IPS-20b (cell line): ENCODE measurements around the gene GPAM.

ENCODE experiments used
- H3K27ac ChIP-seq: one replicate; pipeline ENCODE4 v1.5.1; 2013; ENCODE audit warnings: low read length
- H3K27me3 ChIP-seq: 2 replicates; pipeline ENCODE4 v1.6.1; 2013; ENCODE audit warnings: mild to moderate bottlenecking, low read length, inconsistent platforms; ENCODE audit not compliant: insufficient read depth
- H3K36me3 ChIP-seq: 2 replicates; pipeline ENCODE4 v1.6.1; 2013; ENCODE audit warnings: low read depth, mild to moderate bottlenecking, inconsistent platforms, low read length, moderate library complexity; ENCODE audit not compliant: insufficient read depth
- H3K4me1 ChIP-seq: 2 replicates; pipeline ENCODE4 v1.6.1; 2013; ENCODE audit warnings: mild to moderate bottlenecking, control low read depth, inconsistent platforms, low read length, moderate library complexity; ENCODE audit not compliant: insufficient read depth
- H3K4me3 ChIP-seq: 2 replicates; pipeline ENCODE4 v1.5.1; 2013; ENCODE audit warnings: mild to moderate bottlenecking, low read length, inconsistent platforms
- H3K9ac ChIP-seq: 2 replicates; pipeline ENCODE4 v1.6.1; 2013; ENCODE audit warnings: low read depth, mild to moderate bottlenecking, inconsistent platforms, low read length, moderate library complexity
- H3K9me3 ChIP-seq: 2 replicates; pipeline ENCODE4 v1.6.1; 2013; ENCODE audit warnings: mild to moderate bottlenecking, low read depth, low read length, inconsistent platforms; ENCODE audit not compliant: insufficient read depth

Gene GPAM

GRCh38 chr10:112195224-112195623 is 11.7 kb upstream of the GPAM start:
- Histone ChIP-seq H3K4me3 (no peak overlapping the region), H3K9ac (no peak overlapping the region), H3K36me3 (no peaks in the 10 kb centered on the region), H3K27ac (no peak overlapping the region), H3K27me3 (no peaks in the 10 kb centered on the region), H3K9me3 (no peaks in the 10 kb centered on the region), H3K4me1 (no peaks in the 10 kb centered on the region)

- Histone ChIP-seq H3K9ac (no peak overlapping the region), H3K27ac (no peak overlapping the region), H3K4me1 (no peaks in the 10 kb centered on the region), H3K9me3 (no peaks in the 10 kb centered on the region), H3K27me3 (no peaks in the 10 kb centered on the region), H3K4me3 (no peak overlapping the region), H3K36me3 (no peaks in the 10 kb centered on the region)
These were observed 8.2 kb upstream of the GPAM start for GRCh38 chr10:112191791-112192190.

- no peaks in the 10 kb centered on the region for H3K4me1 ChIP-seq
- no peaks in the 10 kb centered on the region for H3K9me3 ChIP-seq
- H3K36me3 ChIP-seq: no peaks in the 10 kb centered on the region
- no peaks in the 10 kb centered on the region for H3K27me3 ChIP-seq
- H3K9ac ChIP-seq: no peak overlapping the region
- H3K4me3 ChIP-seq: no peak overlapping the region
- H3K27ac ChIP-seq: no peak overlapping the region
These were observed 7.6 kb upstream of the GPAM start for GRCh38 chr10:112191041-112191590.

- Histone ChIP-seq H3K4me1 (no peaks in the 10 kb centered on the region), H3K9me3 (peaks cover 5% of the 10 kb centered on the region; the same call in 1 of the 2 replicates), H3K9ac (no peak overlapping the region), H3K36me3 (no peaks in the 10 kb centered on the region), H3K27ac (no peak overlapping the region), H3K4me3 (no peak overlapping the region), H3K27me3 (no peaks in the 10 kb centered on the region)
These were observed 5.9 kb upstream of the GPAM start for GRCh38 chr10:112189465-112189864.

- Histone ChIP-seq H3K9ac (no peak overlapping the region), H3K9me3 (peaks cover 5% of the 10 kb centered on the region; the same call in 1 of the 2 replicates), H3K4me1 (no peaks in the 10 kb centered on the region), H3K27me3 (no peaks in the 10 kb centered on the region), H3K36me3 (no peaks in the 10 kb centered on the region), H3K27ac (no peak overlapping the region), H3K4me3 (no peak overlapping the region)
These were observed 4.0 kb upstream of the GPAM start for GRCh38 chr10:112187527-112187926.

- Histone ChIP-seq H3K27ac (no peak overlapping the region), H3K9ac (no peak overlapping the region), H3K4me3 (no peak overlapping the region), H3K27me3 (no peaks in the 10 kb centered on the region), H3K36me3 (peaks cover 6% of the 10 kb centered on the region; the same call in 1 of the 2 replicates), H3K4me1 (no peaks in the 10 kb centered on the region), H3K9me3 (peaks cover 5% of the 10 kb centered on the region; the same call in 1 of the 2 replicates)
These were observed 2.4 kb upstream of the GPAM start for GRCh38 chr10:112185959-112186358.

GRCh38 chr10:112184379-112184778 is 814 bp upstream of the GPAM start:
- H3K9me3 ChIP-seq: peaks cover 5% of the 10 kb centered on the region; the same call in 1 of the 2 replicates
- peaks cover 20% of the 10 kb centered on the region for H3K36me3 ChIP-seq
- no peaks in the 10 kb centered on the region for H3K27me3 ChIP-seq
- peak overlapping the region; percentile 95; the same call in 1 of the 2 replicates for H3K9ac ChIP-seq
- no peak overlapping the region for H3K27ac ChIP-seq
- no peaks in the 10 kb centered on the region for H3K4me1 ChIP-seq
- peak overlapping the region; percentile 94 for H3K4me3 ChIP-seq

- peak overlapping the region; percentile 95 for H3K9ac ChIP-seq
- H3K4me3 ChIP-seq: peak overlapping the region; percentile 94
- peaks cover 23% of the 10 kb centered on the region for H3K36me3 ChIP-seq
- peak overlapping the region; percentile 70 for H3K27ac ChIP-seq
- peaks cover 5% of the 10 kb centered on the region; the same call in 1 of the 2 replicates for H3K9me3 ChIP-seq
- no peaks in the 10 kb centered on the region for H3K4me1 ChIP-seq
- H3K27me3 ChIP-seq: no peaks in the 10 kb centered on the region
These were observed 447 bp upstream of the GPAM start for GRCh38 chr10:112184052-112184371.

GRCh38 chr10:112182784-112183328 is 709 bp downstream of the GPAM start:
- peak overlapping the region; percentile 94 for H3K4me3 ChIP-seq
- no peak overlapping the region for H3K27ac ChIP-seq
- no peaks in the 10 kb centered on the region for H3K27me3 ChIP-seq
- H3K36me3 ChIP-seq: peaks cover 33% of the 10 kb centered on the region
- H3K4me1 ChIP-seq: no peaks in the 10 kb centered on the region
- peaks cover 5% of the 10 kb centered on the region; the same call in 1 of the 2 replicates for H3K9me3 ChIP-seq
- H3K9ac ChIP-seq: peak overlapping the region; percentile 95

- Histone ChIP-seq H3K9ac (no peak overlapping the region), H3K4me3 (no peak overlapping the region), H3K9me3 (no peaks in the 10 kb centered on the region), H3K4me1 (no peaks in the 10 kb centered on the region), H3K36me3 (peaks cover 84% of the 10 kb centered on the region), H3K27ac (no peak overlapping the region), H3K27me3 (no peaks in the 10 kb centered on the region)
These were observed 6.3 kb downstream of the GPAM start for GRCh38 chr10:112177247-112177646.

GRCh38 chr10:112176543-112176942 is 7.0 kb downstream of the GPAM start:
- Histone ChIP-seq H3K9me3 (no peaks in the 10 kb centered on the region), H3K36me3 (peaks cover 88% of the 10 kb centered on the region), H3K4me1 (no peaks in the 10 kb centered on the region), H3K4me3 (no peak overlapping the region), H3K27me3 (no peaks in the 10 kb centered on the region), H3K27ac (no peak overlapping the region), H3K9ac (no peak overlapping the region)

- Histone ChIP-seq H3K27ac (no peak overlapping the region), H3K36me3 (peaks cover 92% of the 10 kb centered on the region), H3K9ac (no peak overlapping the region), H3K9me3 (no peaks in the 10 kb centered on the region), H3K4me3 (no peak overlapping the region), H3K4me1 (no peaks in the 10 kb centered on the region), H3K27me3 (no peaks in the 10 kb centered on the region)
These were observed 8.2 kb downstream of the GPAM start for GRCh38 chr10:112175409-112175808.
